Osteocyte (in vitro differentiated cells): ENCODE results near the gene SPPL2A. TPM values are rescaled to one million over a fixed set of nuclear protein-coding genes. Genes with fewer than 3 reads are reported as not detected.

ENCODE experiments used
- DNase-seq: peaks from one replicate; pipeline ENCODE4 v3.0.0; 2021; ENCODE audit warnings: mixed read lengths; ENCODE audit not compliant: unreplicated experiment; ENCODE audit errors: extremely low spot score
- H3K27ac Mint-ChIP-seq: one replicate; pipeline ENCODE4 v1.8.0; 2021; ENCODE audit warnings: mild to moderate bottlenecking, mixed read lengths; ENCODE audit not compliant: unreplicated experiment
- H3K27me3 Mint-ChIP-seq: one replicate; pipeline ENCODE4 v1.8.0; 2021; ENCODE audit warnings: mixed read lengths; ENCODE audit not compliant: unreplicated experiment
- H3K36me3 Mint-ChIP-seq: one replicate; pipeline ENCODE4 v1.8.0; 2021; ENCODE audit warnings: mixed read lengths; ENCODE audit not compliant: unreplicated experiment
- H3K4me1 Mint-ChIP-seq: one replicate; pipeline ENCODE4 v1.8.0; 2021; ENCODE audit warnings: mixed read lengths; ENCODE audit not compliant: unreplicated experiment
- H3K4me3 Mint-ChIP-seq: one replicate; pipeline ENCODE4 v1.8.0; 2021; ENCODE audit warnings: mild to moderate bottlenecking, moderate library complexity, mixed read lengths; ENCODE audit not compliant: unreplicated experiment
- H3K9me3 Mint-ChIP-seq: one replicate; pipeline ENCODE4 v1.8.0; 2021; ENCODE audit warnings: mixed read lengths; ENCODE audit not compliant: unreplicated experiment
- CTCF ChIP-seq: fragments of 200-600 bp; sonication (generic); IDR thresholded peaks from 2 replicates; pipeline ENCODE4 v1.5.0; 2021; ENCODE audit warnings: antibody characterized with exemption, mild to moderate bottlenecking, moderate library complexity
- total RNA-seq: library from RNA; stranded (reverse); gene quantifications from 2 replicates; pipeline ENCODE4 v1.2.1, GENCODE V29; 2021

The SPPL2A gene
- total RNA-seq, 1 donor from 2014 or later: 118 TPM

GRCh38 chr15:50681467-50681866 is 84.0 kb downstream of the SPPL2A start:
- no peak for DNase-seq
- Mint-ChIP-seq H3K4me1 (peaks cover 41% of the 10 kb centered on the region), H3K9me3 (no peaks in the 10 kb centered on the region), H3K36me3 (peaks cover 8% of the 10 kb centered on the region), H3K4me3 (no peak overlapping the region), H3K27ac (no peak overlapping the region), H3K27me3 (no peaks in the 10 kb centered on the region)
- TF ChIP-seq CTCF: no peak

- no peak overlapping the region for H3K4me3 Mint-ChIP-seq
- peaks cover 9% of the 10 kb centered on the region for H3K36me3 Mint-ChIP-seq
- DNase-seq: no peak
- H3K9me3 Mint-ChIP-seq: no peaks in the 10 kb centered on the region
- TF ChIP-seq CTCF: no peak
- H3K27ac Mint-ChIP-seq: peak overlapping the region; percentile 38
- H3K4me1 Mint-ChIP-seq: peaks cover 9% of the 10 kb centered on the region
- no peaks in the 10 kb centered on the region for H3K27me3 Mint-ChIP-seq
Measured at GRCh38 chr15:50676799-50677483, 88.6 kb downstream of the SPPL2A start.

GRCh38 chr15:50675535-50676144 is 89.9 kb downstream of the SPPL2A start:
- peaks cover 6% of the 10 kb centered on the region for H3K36me3 Mint-ChIP-seq
- no peaks in the 10 kb centered on the region for H3K27me3 Mint-ChIP-seq
- TF ChIP-seq CTCF: peak; percentile 77
- H3K4me3 Mint-ChIP-seq: no peak overlapping the region
- DNase-seq: no peak
- H3K27ac Mint-ChIP-seq: no peak overlapping the region
- peaks cover 6% of the 10 kb centered on the region for H3K4me1 Mint-ChIP-seq
- H3K9me3 Mint-ChIP-seq: no peaks in the 10 kb centered on the region

- Mint-ChIP-seq H3K27me3 (no peaks in the 10 kb centered on the region), H3K9me3 (no peaks in the 10 kb centered on the region), H3K4me1 (no peaks in the 10 kb centered on the region), H3K27ac (no peak overlapping the region), H3K36me3 (peaks cover 6% of the 10 kb centered on the region), H3K4me3 (no peak overlapping the region)
- no peak for DNase-seq
- no peak for TF ChIP-seq CTCF
Measured at GRCh38 chr15:50670115-50670514, 95.4 kb downstream of the SPPL2A start.

- no peaks in the 10 kb centered on the region for H3K27me3 Mint-ChIP-seq
- H3K27ac Mint-ChIP-seq: no peak overlapping the region
- no peaks in the 10 kb centered on the region for H3K4me1 Mint-ChIP-seq
Measured at GRCh38 chr15:50669611-50670010, 95.9 kb downstream of the SPPL2A start.

More at GRCh38 chr15:50669611-50670010, 95.9 kb downstream of the SPPL2A start:
- H3K36me3 Mint-ChIP-seq: peaks cover 4% of the 10 kb centered on the region
- TF ChIP-seq CTCF: no peak
- no peaks in the 10 kb centered on the region for H3K9me3 Mint-ChIP-seq
- no peak overlapping the region for H3K4me3 Mint-ChIP-seq
- no peak for DNase-seq
